SJSA1 (cell line): Measurements from ENCODE around the gene CARD16. TPM values are rescaled to one million over a fixed set of nuclear protein-coding genes. Genes with fewer than 3 reads are reported as not detected.
A peak's percentile ranks its signal among the peaks of the same experiment; 100 is the strongest.
"Not testable (repeated sequence)": the region's sequence is repeated elsewhere in the genome, so short reads cannot be mapped to it uniquely, and the experiment has no call there.

Experiments used
- DNase-seq, 2 experiments: peaks; one replicate each; pipeline ENCODE4 v3.0.0-alpha.2; 2015 to 2020; ENCODE audit warnings: low spot score in 2 of 2, low read depth in 1 of 2
- H3K27ac ChIP-seq: fragments of 250-450 bp; sonication (Bioruptor Pico); 2 replicates; pipeline ENCODE4 v1.5.1; 2020; ENCODE audit warnings: mild to moderate bottlenecking, moderate library complexity
- H3K27me3 ChIP-seq: fragments of 250-450 bp; sonication (Bioruptor Pico); replicated peaks from 2 replicates; pipeline ENCODE4 v1.5.1; 2020; ENCODE audit warnings: mild to moderate bottlenecking, moderate library complexity
- H3K36me3 ChIP-seq: fragments of 250-450 bp; sonication (Bioruptor Pico); 2 replicates; pipeline ENCODE4 v1.5.1; 2020; ENCODE audit warnings: mild to moderate bottlenecking
- H3K4me1 ChIP-seq: fragments of 250-450 bp; sonication (Bioruptor Pico); replicated peaks from 2 replicates; pipeline ENCODE4 v1.6.1; 2021; ENCODE audit warnings: mild to moderate bottlenecking
- H3K4me3 ChIP-seq: fragments of 250-450 bp; sonication (Bioruptor Pico); 2 replicates; pipeline ENCODE4 v1.5.1; 2020; ENCODE audit warnings: mild to moderate bottlenecking
- H3K9me3 ChIP-seq: fragments of 250-450 bp; sonication (Bioruptor Pico); replicated peaks from 2 replicates; pipeline ENCODE4 v1.5.1; 2020; ENCODE audit warnings: mild to moderate bottlenecking
- total RNA-seq: library from RNA; depleted of rRNA; stranded (reverse); fragments of >200 nt; shearing (Covaris generic); gene quantifications from 2 replicates; pipeline ENCODE4 v1.2.3, GENCODE V29; 2014; rRNA removed

CARD16 gene
- total RNA-seq = 36.7 and 123 TPM in 2 replicates

DNA sequence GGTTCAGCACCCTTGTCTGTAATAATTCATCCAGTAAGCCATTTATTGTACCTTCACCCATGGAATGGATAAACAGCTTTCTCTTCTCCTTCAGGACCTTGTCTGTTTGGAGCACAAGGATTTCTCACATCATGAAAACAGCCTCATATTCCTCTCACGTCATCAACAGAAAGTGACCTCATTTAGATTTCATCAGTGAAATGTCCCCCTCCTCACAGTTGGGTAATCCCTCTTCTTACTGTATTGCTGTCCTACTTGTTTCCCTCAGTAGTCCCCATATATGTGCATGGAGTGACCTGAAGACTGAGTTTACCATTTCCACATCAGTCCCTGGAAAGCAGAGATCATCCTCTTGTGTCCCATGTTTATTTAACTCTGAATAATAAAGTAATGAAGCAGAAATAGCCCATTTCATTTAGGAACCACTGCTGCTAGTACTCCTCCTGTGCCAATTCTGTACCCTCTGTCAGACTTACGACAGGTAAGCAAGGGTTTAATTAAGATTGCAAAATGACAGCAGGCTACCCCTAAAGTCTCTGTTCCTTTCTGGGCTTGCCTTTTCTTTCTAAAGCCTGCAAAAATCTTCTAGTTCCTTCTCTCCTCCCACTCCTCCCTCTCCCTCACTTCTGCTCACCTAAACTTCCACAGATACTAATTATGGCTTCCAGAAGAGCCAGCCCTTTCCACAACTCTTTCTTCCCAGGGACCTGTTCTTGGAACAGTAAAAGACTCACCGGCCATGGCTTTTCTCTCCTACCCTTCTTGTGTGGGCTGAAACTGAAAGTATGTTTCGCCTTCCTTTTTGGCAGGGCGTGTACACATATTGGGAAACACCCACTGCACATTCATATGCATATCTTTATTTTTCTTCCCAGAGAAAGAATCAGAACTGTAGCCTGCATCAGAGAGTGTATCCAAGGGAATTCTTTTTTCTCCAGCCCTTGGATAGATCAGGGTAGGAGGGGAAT is at the start of gene CARD16:
Gene CARD16 (minus strand): TSS at position 779 of the 968 bp plus-strand sequence. CDS start 38 bp downstream, at position 741.
- H3K27ac ChIP-seq = peak within 1 kb of the TSS; percentile 90
- not testable (repeated sequence) for H3K36me3 ChIP-seq, H3K9me3 ChIP-seq, H3K27me3 ChIP-seq
- peaks cover 26% of the 10 kb centered on the region for H3K4me1 ChIP-seq
- peak within 1 kb of the TSS; percentile 38 for H3K4me3 ChIP-seq
- peak; percentile 48 to 66 for DNase-seq

DNA sequence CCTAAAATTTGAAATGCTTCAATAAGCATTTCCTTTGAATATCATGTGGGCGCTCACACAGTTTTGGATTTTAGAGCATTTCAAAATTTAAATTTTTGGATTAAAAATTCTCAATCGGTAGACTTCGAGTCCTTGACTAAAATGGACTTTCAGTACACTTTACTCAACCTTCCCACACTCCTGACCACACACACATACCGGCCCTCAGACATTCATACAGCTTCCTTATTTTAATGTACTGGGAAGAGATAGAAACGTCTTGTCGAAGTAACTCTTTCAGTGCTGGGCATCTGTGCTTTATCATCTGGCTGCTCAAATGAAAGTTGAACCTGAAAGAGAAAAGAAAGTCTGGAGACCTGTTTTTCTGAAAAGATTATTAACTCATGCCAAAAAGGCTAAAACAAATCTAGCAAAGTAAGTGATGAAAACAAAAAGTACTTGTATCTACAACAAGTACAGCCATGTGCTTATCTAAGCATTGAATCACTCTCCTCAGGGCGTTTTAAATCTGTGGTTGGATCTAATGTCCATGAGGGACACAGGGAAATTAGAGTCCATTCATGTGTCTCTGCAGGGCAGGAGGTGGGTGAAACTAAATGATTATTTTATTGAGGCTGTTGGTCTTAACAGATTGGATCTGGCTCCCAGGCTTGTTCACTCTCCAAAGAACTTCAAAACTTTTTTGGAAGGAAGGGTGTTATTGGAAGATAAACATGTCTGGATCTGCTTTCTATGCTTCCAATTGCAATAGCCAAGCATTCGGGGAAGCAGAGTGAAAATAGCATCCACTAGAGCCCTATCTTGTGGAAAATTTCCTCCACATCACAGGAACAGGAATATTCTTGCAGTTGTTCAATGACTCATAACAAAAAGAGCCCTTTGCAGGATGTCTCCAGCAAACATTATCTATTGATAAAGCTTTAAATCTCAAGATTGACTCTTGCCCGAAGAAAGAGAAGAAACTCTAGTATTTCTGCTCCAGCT is 47.4 kb upstream of the CARD16 start:
- Histone ChIP-seq H3K27me3 (no peaks in the 10 kb centered on the region), H3K9me3 (no peaks in the 10 kb centered on the region), H3K4me1 (no peaks in the 10 kb centered on the region), H3K4me3 (no peak overlapping the region), H3K36me3 (no peaks in the 10 kb centered on the region), H3K27ac (no peak overlapping the region)
- no peak for DNase-seq

DNA sequence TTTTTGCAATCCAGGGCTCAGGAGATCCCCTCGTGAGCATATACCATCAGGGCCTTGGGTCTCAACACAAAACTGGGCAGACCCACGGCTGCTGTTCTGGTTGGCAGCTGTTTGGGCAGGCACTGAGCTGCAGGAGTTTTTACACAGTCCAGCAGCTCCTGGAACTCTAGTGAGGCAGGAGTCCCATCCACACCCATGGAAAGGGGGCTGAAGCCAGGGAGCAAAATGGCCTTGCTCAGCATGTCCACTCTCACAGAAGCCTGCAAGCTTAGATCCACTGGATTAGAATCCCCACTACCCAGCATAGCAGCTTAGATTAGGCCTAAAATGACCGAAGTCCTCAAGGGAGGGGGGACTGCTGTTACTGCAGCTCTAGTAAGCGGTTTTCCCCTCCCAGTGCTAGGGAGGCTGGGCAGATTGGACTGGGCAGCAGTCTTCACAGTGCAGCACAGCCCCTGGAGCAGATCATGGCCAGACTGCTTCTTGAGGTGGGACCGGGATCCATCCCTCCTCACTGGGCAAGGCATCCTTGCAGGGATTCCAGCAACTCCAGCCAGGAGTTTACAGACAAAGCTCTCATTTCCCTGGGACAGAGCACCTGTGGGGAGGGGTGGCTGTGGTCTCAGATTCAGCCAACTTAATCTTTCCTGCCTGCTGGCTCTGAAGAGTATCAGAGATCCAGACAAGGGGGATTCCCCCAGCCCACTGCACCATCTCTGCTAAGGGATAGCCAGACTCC is 36.4 kb upstream of the CARD16 start:
- DNase-seq = no peak
- H3K4me1 ChIP-seq = no peaks in the 10 kb centered on the region
- no peak overlapping the region for H3K4me3 ChIP-seq
- no peaks in the 10 kb centered on the region for H3K27me3 ChIP-seq
- H3K36me3 ChIP-seq = no peaks in the 10 kb centered on the region
- no peak overlapping the region for H3K27ac ChIP-seq
- H3K9me3 ChIP-seq = no peaks in the 10 kb centered on the region

DNA sequence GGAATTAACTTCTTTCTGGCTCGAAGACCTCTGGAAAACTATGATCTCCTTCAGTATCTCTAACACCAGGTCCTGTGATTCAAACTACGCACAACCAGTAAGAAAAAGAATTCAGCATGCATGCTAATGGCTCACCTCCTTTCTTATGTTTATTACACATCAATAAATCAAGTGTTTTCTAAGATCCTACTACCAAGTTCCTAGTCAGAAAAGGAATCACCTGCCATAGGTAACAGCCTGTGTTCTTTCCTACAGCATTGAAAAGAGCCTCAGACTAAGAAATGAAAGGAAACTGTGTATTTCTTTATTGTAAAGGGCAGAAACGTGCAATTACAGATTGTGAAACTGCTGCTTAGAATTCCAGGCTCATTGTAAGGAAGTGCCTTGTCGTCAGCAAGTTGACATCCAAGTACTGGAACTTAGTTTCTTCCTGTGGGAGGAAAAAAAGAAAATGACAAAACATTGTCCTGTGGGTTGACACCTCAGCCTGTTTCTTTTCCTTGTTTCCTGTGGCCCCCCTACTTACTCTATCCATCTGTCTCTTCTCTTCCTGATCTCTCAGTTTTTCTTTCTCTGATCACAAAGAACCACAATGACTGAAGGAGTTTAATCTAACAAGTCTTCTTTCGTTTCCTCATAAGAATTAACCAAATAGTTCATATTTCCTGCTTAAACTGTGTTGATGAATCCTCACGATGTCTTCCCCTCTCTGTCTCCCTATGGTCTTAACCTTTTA is 35.2 kb upstream of the CARD16 start:
- not testable (repeated sequence) for H3K4me1 ChIP-seq, DNase-seq, H3K27ac ChIP-seq, H3K4me3 ChIP-seq, H3K36me3 ChIP-seq, H3K27me3 ChIP-seq, H3K9me3 ChIP-seq

DNA sequence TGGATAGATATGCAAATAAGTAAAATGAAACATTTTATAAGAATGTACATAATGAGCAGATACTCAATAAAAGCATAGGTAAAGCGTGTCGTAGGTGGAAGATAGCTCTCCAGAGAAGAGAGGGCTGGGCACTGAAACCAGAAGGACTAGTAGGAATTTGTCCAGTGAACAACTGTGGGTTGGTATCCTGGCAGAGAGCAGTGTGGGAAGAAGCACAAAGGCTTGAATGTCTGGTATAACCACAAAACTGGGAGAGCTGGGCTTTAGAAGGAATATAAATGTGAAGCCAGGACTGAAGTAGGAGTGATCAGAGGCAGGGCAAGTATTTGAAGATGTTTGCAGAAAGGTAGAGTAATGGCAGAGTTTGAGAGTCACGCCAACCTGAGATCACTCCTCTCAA is 33.1 kb upstream of the CARD16 start:
- no peaks in the 10 kb centered on the region for H3K4me1 ChIP-seq
- no peak overlapping the region for H3K27ac ChIP-seq
- no peak overlapping the region for H3K4me3 ChIP-seq
- H3K27me3 ChIP-seq = no peaks in the 10 kb centered on the region
- H3K9me3 ChIP-seq = no peaks in the 10 kb centered on the region
- H3K36me3 ChIP-seq = no peaks in the 10 kb centered on the region
- no peak for DNase-seq

DNA sequence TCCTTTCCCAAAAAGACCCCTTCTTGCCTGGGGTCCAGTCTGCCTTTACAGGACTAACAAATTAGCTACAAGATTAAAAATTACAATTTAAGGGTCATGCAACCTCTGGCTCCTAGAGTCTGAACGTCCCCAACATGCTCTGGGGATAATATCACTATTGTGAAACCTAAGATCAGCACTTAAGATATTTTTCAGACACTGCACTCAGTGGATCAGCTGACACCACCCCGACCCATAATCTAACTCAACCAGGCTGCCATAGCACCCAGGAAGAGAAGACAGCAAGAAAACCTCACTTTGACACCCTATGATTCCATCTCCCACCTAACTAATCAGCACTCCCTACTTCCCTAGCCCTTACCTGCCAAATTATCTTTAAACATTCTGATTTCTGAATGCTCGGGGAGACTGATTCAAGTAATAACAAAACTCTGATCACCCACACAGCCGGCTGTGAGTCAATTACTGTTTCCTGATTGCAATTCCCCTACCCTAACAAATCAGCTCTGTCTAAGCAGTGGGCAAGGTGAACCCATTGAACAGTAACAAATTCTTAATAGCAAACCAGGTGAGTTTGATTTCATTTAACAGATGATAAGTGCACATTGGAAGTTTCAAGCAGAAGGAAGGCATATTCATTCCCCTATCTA is 32.1 kb upstream of the CARD16 start:
- H3K36me3 ChIP-seq, DNase-seq, H3K27me3 ChIP-seq: not testable (repeated sequence)

DNA sequence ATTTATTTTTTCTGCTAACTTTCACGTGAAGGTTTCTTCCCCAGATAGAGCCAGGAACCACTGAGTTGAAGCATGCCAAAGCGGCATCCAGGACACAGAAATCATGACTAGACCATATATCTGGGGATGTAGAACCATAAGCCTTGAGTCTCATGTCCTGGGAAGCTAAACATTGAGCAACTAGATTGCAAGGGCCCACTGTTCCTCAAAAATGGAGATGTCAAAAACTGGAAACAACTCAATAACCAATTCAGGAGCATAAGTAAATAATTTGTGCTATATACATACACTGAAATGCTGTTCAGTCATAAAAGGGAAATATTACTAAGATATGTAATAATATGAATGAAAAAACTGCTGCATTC is 29.0 kb upstream of the CARD16 start:
- no peaks in the 10 kb centered on the region for H3K9me3 ChIP-seq
- no peak for DNase-seq
- no peaks in the 10 kb centered on the region for H3K27me3 ChIP-seq
- no peak overlapping the region for H3K27ac ChIP-seq
- no peaks in the 10 kb centered on the region for H3K4me1 ChIP-seq
- no peak overlapping the region for H3K4me3 ChIP-seq
- no peaks in the 10 kb centered on the region for H3K36me3 ChIP-seq

More for the DNA sequence above, 32.1 kb upstream of the CARD16 start:
- not testable (repeated sequence) for H3K27ac ChIP-seq, H3K4me1 ChIP-seq, H3K9me3 ChIP-seq, H3K4me3 ChIP-seq

DNA sequence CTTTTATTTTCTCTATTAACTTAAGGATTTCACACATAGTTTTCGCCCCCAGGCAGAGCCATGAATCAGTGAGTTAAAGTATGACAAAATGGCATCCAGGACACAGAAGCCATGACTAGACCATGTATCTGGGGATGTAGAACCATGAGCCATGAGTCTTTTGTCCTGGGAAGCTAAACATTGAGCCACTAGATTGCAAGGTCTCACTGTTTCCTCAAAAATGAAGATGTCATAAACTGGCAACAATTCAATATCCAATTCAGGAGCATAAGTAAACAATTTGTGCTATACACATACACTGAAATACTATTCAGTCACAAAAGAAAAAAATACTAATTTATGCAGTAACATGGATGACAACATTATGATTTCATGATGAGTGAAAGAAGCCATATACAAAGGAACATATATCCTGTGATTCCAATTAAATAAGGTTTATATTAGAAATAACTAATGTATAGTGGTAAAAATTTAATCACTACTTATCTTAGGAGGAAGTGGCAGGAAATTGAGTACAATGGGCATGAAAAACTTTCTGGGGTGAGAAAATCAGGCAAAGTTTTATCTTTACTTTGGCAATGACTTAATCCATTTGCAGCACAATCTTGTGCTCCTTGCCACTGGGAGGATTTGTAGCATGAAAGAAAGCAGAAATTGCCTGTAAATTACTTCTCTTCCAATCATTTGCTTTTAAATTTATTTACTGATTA is 28.5 kb upstream of the CARD16 start:
- Histone ChIP-seq H3K4me3 (no peak overlapping the region), H3K4me1 (no peaks in the 10 kb centered on the region), H3K27me3 (no peaks in the 10 kb centered on the region)

DNA sequence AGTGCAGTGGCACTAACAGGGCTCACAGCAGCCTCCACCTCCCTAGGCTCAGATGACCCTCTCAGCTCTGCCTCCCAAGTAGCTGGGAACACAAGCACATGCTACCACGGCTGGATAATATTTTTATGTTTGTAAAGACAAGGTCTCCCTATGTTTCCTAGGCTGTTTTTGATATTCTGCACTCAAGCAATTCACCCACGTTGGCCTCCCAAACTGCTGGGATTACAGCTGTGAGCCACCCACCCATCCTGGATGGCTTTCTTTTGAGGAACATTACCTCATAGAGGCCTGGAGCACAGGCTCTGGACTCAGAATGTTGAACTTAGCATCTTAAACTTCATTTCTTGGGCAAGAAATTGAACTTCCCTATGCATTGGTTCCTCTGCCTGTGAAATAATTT is 26.9 kb upstream of the CARD16 start:
- DNase-seq, H3K9me3 ChIP-seq, H3K36me3 ChIP-seq, H3K4me3 ChIP-seq, H3K4me1 ChIP-seq, H3K27ac ChIP-seq, H3K27me3 ChIP-seq: not testable (repeated sequence)

More for the DNA sequence above, 28.5 kb upstream of the CARD16 start:
- no peak overlapping the region for H3K27ac ChIP-seq
- DNase-seq = no peak
- no peaks in the 10 kb centered on the region for H3K9me3 ChIP-seq
- no peaks in the 10 kb centered on the region for H3K36me3 ChIP-seq

DNA sequence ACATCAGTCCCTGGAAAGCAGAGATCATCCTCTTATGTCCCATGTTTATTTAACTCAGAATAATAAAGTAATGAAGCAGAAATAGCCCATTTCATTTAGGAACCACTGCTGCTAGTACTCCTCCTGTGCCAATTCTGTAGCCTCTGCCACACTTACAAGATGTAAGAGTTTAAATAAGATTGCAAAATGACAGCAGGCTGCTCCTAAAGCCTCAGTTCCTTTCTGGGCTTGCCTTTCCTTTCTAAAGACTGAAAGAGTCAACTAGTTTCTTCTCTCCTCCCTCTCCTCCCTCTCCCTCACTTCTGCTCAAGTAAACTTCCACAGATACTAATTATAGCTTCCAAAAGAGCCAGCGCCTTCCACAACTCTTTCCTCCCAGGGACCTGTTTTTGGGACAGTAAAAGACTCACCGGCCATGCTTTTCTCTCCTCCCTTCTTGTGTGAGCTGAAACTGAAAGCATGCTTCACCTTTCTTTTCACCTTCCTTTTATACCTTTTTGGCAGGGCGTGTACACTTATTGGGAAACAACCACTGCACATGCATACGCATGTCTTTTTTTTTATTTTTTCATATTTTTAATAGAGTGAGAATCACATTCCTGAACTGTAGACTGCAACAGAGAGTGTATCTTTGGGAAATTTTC is 26.1 kb upstream of the CARD16 start:
- no peaks in the 10 kb centered on the region for H3K4me1 ChIP-seq
- H3K4me3 ChIP-seq = no peak overlapping the region
- H3K27me3 ChIP-seq = no peaks in the 10 kb centered on the region
- H3K27ac ChIP-seq = no peak overlapping the region
- H3K9me3 ChIP-seq = no peaks in the 10 kb centered on the region
- no peak for DNase-seq
- H3K36me3 ChIP-seq = no peaks in the 10 kb centered on the region

DNA sequence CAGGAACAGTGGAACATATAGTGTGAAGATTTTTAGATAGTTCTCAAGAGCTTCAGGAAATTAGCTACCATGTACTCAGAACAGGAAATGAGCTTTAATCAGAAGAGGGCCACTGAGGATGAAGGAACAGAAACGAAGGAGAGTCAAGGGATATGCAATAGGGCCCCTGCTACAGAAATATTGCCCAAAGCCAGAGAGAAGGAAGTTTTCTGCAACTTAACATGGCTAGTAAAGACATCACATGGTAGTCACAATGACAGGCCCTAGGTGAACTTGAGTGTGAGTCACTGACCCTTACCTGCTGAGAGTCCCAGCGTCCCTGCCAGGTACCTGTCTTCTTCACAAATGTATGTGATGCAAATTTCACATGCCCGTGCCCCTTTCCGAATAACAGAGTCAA is 25.2 kb upstream of the CARD16 start:
- H3K4me3 ChIP-seq = no peak overlapping the region
- DNase-seq = no peak
- H3K4me1 ChIP-seq = no peaks in the 10 kb centered on the region
- no peak overlapping the region for H3K27ac ChIP-seq
- H3K9me3 ChIP-seq = no peaks in the 10 kb centered on the region
- no peaks in the 10 kb centered on the region for H3K27me3 ChIP-seq
- no peaks in the 10 kb centered on the region for H3K36me3 ChIP-seq

DNA sequence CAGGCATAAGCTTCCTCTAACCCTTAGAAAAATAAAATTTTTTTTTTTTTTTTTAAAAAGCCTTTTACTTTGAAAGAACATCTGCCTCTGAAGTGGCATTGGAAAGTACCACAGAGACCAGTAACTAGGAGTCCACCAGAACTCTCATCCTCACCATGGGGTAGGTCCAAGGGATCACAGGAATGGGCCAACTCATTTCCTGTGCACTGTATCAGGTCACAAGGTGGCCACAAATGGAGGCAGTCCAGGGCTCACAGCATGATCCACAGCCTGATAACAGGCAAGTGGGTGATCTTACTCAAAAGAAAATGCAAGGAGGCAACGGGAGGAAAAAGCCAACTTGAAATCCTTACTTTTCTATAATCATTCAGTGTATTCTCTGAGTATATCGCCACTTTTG is 24.6 kb upstream of the CARD16 start:
- not testable (repeated sequence) for H3K4me3 ChIP-seq, H3K27ac ChIP-seq, H3K36me3 ChIP-seq, H3K4me1 ChIP-seq, DNase-seq, H3K27me3 ChIP-seq, H3K9me3 ChIP-seq
